Astrocyte (in vitro differentiated cells and primary cell): Measurements from ENCODE around the gene SYF2.

Source experiments
- EZH2 ChIP-seq: IDR thresholded peaks from 2 replicates; pipeline ENCODE4 v1.6.1; 2012; ENCODE audit warnings: mild to moderate bottlenecking, low read length, inconsistent platforms; ENCODE audit not compliant: insufficient read depth
- TF ChIP-seq, protein P1 (sequence below): IDR thresholded peaks from 2 replicates; pipeline ENCODE4 v1.5.1; 2011; ENCODE audit warnings: low read depth, mild to moderate bottlenecking, inconsistent platforms, low read length, moderate library complexity; ENCODE audit not compliant: insufficient read depth

DNA sequence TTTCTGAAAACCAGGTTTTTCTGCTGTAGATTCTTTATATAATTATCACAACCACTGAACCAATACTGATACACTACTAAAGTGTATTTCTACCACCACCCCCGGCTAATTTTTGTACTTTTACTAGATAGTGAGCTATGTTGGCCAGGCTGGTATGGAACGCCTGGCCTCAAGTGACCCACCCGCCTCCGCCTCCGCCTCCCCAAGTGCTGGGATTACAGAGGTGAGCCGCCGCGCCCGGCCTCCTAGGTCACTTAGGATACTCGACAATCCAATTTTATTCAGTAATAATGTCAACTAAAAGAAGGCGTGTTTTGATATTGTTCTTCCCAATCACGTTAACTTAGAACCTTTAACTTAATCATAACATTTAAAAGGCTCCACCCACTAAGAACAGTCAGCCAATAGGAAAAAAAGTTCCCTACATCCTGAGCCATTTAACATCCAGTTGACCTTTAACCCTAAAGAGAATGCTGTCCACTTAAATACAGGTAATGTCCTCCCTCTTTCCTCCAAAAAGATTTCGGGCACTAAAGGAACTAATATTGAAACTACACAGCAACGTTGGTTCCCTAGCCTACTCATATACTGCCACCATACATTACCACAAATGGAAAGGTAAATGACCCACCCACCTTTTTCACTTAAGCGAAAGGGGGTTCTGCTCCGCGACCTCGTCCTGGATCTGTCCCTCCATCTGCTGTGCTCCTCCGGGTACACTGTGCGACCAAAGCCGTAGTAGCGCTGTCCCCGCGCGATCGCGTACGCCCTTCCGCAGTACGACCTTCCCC lies 13.7 kb upstream of the SYF2 start:
- TF ChIP-seq, protein P1, sequence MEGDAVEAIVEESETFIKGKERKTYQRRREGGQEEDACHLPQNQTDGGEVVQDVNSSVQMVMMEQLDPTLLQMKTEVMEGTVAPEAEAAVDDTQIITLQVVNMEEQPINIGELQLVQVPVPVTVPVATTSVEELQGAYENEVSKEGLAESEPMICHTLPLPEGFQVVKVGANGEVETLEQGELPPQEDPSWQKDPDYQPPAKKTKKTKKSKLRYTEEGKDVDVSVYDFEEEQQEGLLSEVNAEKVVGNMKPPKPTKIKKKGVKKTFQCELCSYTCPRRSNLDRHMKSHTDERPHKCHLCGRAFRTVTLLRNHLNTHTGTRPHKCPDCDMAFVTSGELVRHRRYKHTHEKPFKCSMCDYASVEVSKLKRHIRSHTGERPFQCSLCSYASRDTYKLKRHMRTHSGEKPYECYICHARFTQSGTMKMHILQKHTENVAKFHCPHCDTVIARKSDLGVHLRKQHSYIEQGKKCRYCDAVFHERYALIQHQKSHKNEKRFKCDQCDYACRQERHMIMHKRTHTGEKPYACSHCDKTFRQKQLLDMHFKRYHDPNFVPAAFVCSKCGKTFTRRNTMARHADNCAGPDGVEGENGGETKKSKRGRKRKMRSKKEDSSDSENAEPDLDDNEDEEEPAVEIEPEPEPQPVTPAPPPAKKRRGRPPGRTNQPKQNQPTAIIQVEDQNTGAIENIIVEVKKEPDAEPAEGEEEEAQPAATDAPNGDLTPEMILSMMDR: no peak
- TF ChIP-seq EZH2: no peak
